Stimulated activated effector memory CD8-positive, alpha-beta T cell treated with anti-CD3 and anti-CD28 coated beads, Interleukin-12 subunit alpha, Interleukin-12 subunit beta, amount 100 ng/mL, for 72 hours (primary cell): ENCODE measurements around the gene SH3RF3.

Experiments
- ATAC-seq: fragments of 150-1000 bp; cut with Tn5 transposase; 2 replicates; pipeline ENCODE4 v1.10.0; 2021
- DNase-seq, 2 donors: peaks; one replicate each; pipeline ENCODE4 v3.0.0; 2021 to 2022; ENCODE audit warnings: low spot score in 2 of 2
- H3K27ac Mint-ChIP-seq: one replicate; pipeline ENCODE4 v1.8.0; 2022; ENCODE audit warnings: mild to moderate bottlenecking, mixed read lengths
- H3K36me3 Mint-ChIP-seq: one replicate; pipeline ENCODE4 v1.8.0; 2022; ENCODE audit warnings: mild to moderate bottlenecking, mixed read lengths
- H3K4me1 Mint-ChIP-seq: one replicate; pipeline ENCODE4 v1.8.0; 2022; ENCODE audit warnings: mixed read lengths
- H3K4me3 Mint-ChIP-seq: one replicate; pipeline ENCODE4 v1.8.0; 2022; ENCODE audit warnings: mild to moderate bottlenecking, mixed read lengths
- H3K9me3 Mint-ChIP-seq: one replicate; pipeline ENCODE4 v1.8.0; 2022; ENCODE audit warnings: mixed read lengths

The SH3RF3 gene

GRCh38 chr2:109306190-109306589 lies 177.2 kb downstream of the SH3RF3 start:
- no peak overlapping the region for H3K27ac Mint-ChIP-seq
- no peaks in the 10 kb centered on the region for H3K9me3 Mint-ChIP-seq

GRCh38 chr2:109311771-109312170 lies 182.8 kb downstream of the SH3RF3 start:
- Mint-ChIP-seq H3K4me3 (no peak overlapping the region), H3K36me3 (no peaks in the 10 kb centered on the region), H3K27ac (no peak overlapping the region), H3K4me1 (no peaks in the 10 kb centered on the region), H3K9me3 (no peaks in the 10 kb centered on the region)
- ATAC-seq (no peak), DNase-seq (no peak)

More at GRCh38 chr2:109306190-109306589, 177.2 kb downstream of the SH3RF3 start:
- no peaks in the 10 kb centered on the region for H3K36me3 Mint-ChIP-seq
- no peak for ATAC-seq
- no peaks in the 10 kb centered on the region for H3K4me1 Mint-ChIP-seq
- DNase-seq = no peak
- no peak overlapping the region for H3K4me3 Mint-ChIP-seq

GRCh38 chr2:109312902-109313301 lies 183.9 kb downstream of the SH3RF3 start:
- Mint-ChIP-seq H3K9me3 (no peaks in the 10 kb centered on the region), H3K4me1 (no peaks in the 10 kb centered on the region), H3K27ac (no peak overlapping the region), H3K4me3 (no peak overlapping the region), H3K36me3 (no peaks in the 10 kb centered on the region)
- DNase-seq (no peak), ATAC-seq (no peak)

GRCh38 chr2:109313343-109313742 lies 184.3 kb downstream of the SH3RF3 start:
- Mint-ChIP-seq H3K9me3 (no peaks in the 10 kb centered on the region), H3K4me1 (no peaks in the 10 kb centered on the region), H3K27ac (no peak overlapping the region), H3K36me3 (no peaks in the 10 kb centered on the region), H3K4me3 (no peak overlapping the region)
- ATAC-seq (no peak), DNase-seq (no peak)

- ATAC-seq (no peak), DNase-seq (no peak)
- Mint-ChIP-seq H3K36me3 (no peaks in the 10 kb centered on the region), H3K4me3 (no peak overlapping the region), H3K9me3 (no peaks in the 10 kb centered on the region), H3K4me1 (peaks cover 13% of the 10 kb centered on the region), H3K27ac (no peak overlapping the region)
Measured at GRCh38 chr2:109316091-109316490, 187.1 kb downstream of the SH3RF3 start.

GRCh38 chr2:109317471-109318095 lies 188.6 kb downstream of the SH3RF3 start:
- Mint-ChIP-seq H3K36me3 (no peaks in the 10 kb centered on the region), H3K4me1 (peaks cover 13% of the 10 kb centered on the region)
- DNase-seq = no peak

GRCh38 chr2:109318150-109318948 lies 189.3 kb downstream of the SH3RF3 start:
- DNase-seq = no peak
- Mint-ChIP-seq H3K9me3 (no peaks in the 10 kb centered on the region), H3K36me3 (no peaks in the 10 kb centered on the region), H3K4me3 (no peak overlapping the region), H3K27ac (no peak overlapping the region), H3K4me1 (peaks cover 13% of the 10 kb centered on the region)
- ATAC-seq = no peak

More at GRCh38 chr2:109317471-109318095, 188.6 kb downstream of the SH3RF3 start:
- Mint-ChIP-seq H3K4me3 (no peak overlapping the region), H3K27ac (no peak overlapping the region), H3K9me3 (no peaks in the 10 kb centered on the region)
- ATAC-seq = no peak

GRCh38 chr2:109318949-109319342 lies 189.9 kb downstream of the SH3RF3 start:
- no peaks in the 10 kb centered on the region for H3K36me3 Mint-ChIP-seq
- no peak for DNase-seq
- peaks cover 13% of the 10 kb centered on the region for H3K4me1 Mint-ChIP-seq
- ATAC-seq = no peak
- no peaks in the 10 kb centered on the region for H3K9me3 Mint-ChIP-seq
- H3K4me3 Mint-ChIP-seq = no peak overlapping the region
- no peak overlapping the region for H3K27ac Mint-ChIP-seq

- ATAC-seq (no peak), DNase-seq (no peak)
- H3K27ac Mint-ChIP-seq = no peak overlapping the region
- H3K9me3 Mint-ChIP-seq = no peaks in the 10 kb centered on the region
- no peak overlapping the region for H3K4me3 Mint-ChIP-seq
- H3K36me3 Mint-ChIP-seq = no peaks in the 10 kb centered on the region
- peaks cover 13% of the 10 kb centered on the region for H3K4me1 Mint-ChIP-seq
Measured at GRCh38 chr2:109320195-109320922, 191.4 kb downstream of the SH3RF3 start.

- ATAC-seq (no peak), DNase-seq (no peak)
- H3K36me3 Mint-ChIP-seq = no peaks in the 10 kb centered on the region
- no peak overlapping the region for H3K4me3 Mint-ChIP-seq
- H3K27ac Mint-ChIP-seq = no peak overlapping the region
- H3K4me1 Mint-ChIP-seq = peaks cover 13% of the 10 kb centered on the region
- H3K9me3 Mint-ChIP-seq = no peaks in the 10 kb centered on the region
Measured at GRCh38 chr2:109321570-109321969, 192.6 kb downstream of the SH3RF3 start.

- H3K9me3 Mint-ChIP-seq = no peaks in the 10 kb centered on the region
- H3K27ac Mint-ChIP-seq = no peak overlapping the region
- peaks cover 13% of the 10 kb centered on the region for H3K4me1 Mint-ChIP-seq
- no peak overlapping the region for H3K4me3 Mint-ChIP-seq
- no peaks in the 10 kb centered on the region for H3K36me3 Mint-ChIP-seq
- DNase-seq (no peak), ATAC-seq (no peak)
Measured at GRCh38 chr2:109322111-109322510, 193.1 kb downstream of the SH3RF3 start.

GRCh38 chr2:109322641-109323040 lies 193.6 kb downstream of the SH3RF3 start:
- no peak overlapping the region for H3K4me3 Mint-ChIP-seq

GRCh38 chr2:109324861-109325260 lies 195.9 kb downstream of the SH3RF3 start:
- Mint-ChIP-seq H3K9me3 (no peaks in the 10 kb centered on the region), H3K4me3 (no peak overlapping the region), H3K4me1 (peaks cover 14% of the 10 kb centered on the region), H3K36me3 (no peaks in the 10 kb centered on the region), H3K27ac (no peak overlapping the region)
- ATAC-seq (no peak), DNase-seq (no peak)

More at GRCh38 chr2:109322641-109323040, 193.6 kb downstream of the SH3RF3 start:
- DNase-seq = no peak
- no peak for ATAC-seq
- Mint-ChIP-seq H3K9me3 (no peaks in the 10 kb centered on the region), H3K36me3 (no peaks in the 10 kb centered on the region), H3K4me1 (peaks cover 13% of the 10 kb centered on the region), H3K27ac (no peak overlapping the region)

- H3K4me3 Mint-ChIP-seq = no peak overlapping the region
- no peaks in the 10 kb centered on the region for H3K9me3 Mint-ChIP-seq
- ATAC-seq (no peak), DNase-seq (no peak)
- no peak overlapping the region for H3K27ac Mint-ChIP-seq
- peaks cover 7% of the 10 kb centered on the region for H3K4me1 Mint-ChIP-seq
- H3K36me3 Mint-ChIP-seq = no peaks in the 10 kb centered on the region
Measured at GRCh38 chr2:109325570-109325969, 196.6 kb downstream of the SH3RF3 start.

- DNase-seq (no peak), ATAC-seq (no peak)
- Mint-ChIP-seq H3K27ac (no peak overlapping the region), H3K36me3 (no peaks in the 10 kb centered on the region), H3K4me1 (peaks cover 6% of the 10 kb centered on the region), H3K9me3 (no peaks in the 10 kb centered on the region), H3K4me3 (no peak overlapping the region)
Measured at GRCh38 chr2:109326306-109326705, 197.3 kb downstream of the SH3RF3 start.
